ENCODE measurements around the gene CCT8.

The CCT8 gene

GRCh38 chr21:29073222-29074006 is at the start of gene CCT8:
Gene CCT8, minus strand, starts transcription at chr21:29073648. Its CDS starts 58 bp downstream, at chr21:29073590.
- peak; percentile 93 for FAIRE-seq
- peak; percentile 100 for DNase-seq (ENCODE audit: low spot score)

- no peak for FAIRE-seq
- DNase-seq (ENCODE audit: low spot score), result no peak
Observed at GRCh38 chr21:29121759-29122158, 48.3 kb upstream of the CCT8 start.

- DNase-seq (ENCODE audit: low spot score) (no peak), FAIRE-seq (no peak)
Observed at GRCh38 chr21:29117372-29117955, 44.0 kb upstream of the CCT8 start.

- FAIRE-seq, result no peak
- no peak for DNase-seq (ENCODE audit: low spot score)
Observed at GRCh38 chr21:29115899-29116298, 42.5 kb upstream of the CCT8 start.

- FAIRE-seq (no peak), DNase-seq (ENCODE audit: low spot score) (peak; percentile 72)
Observed at GRCh38 chr21:29114765-29115500, 41.5 kb upstream of the CCT8 start.

- no peak for FAIRE-seq
Observed at GRCh38 chr21:29105218-29105617, 31.8 kb upstream of the CCT8 start.

GRCh38 chr21:29104239-29104708 is 30.8 kb upstream of the CCT8 start:
- FAIRE-seq, result no peak
- DNase-seq (ENCODE audit: low spot score), result no peak

More at GRCh38 chr21:29105218-29105617, 31.8 kb upstream of the CCT8 start:
- no peak for DNase-seq (ENCODE audit: low spot score)

GRCh38 chr21:29102791-29103257 is 29.4 kb upstream of the CCT8 start:
- no peak for FAIRE-seq
- no peak for DNase-seq (ENCODE audit: low spot score)

- DNase-seq (ENCODE audit: low spot score) (no peak), FAIRE-seq (no peak)
Observed at GRCh38 chr21:29098156-29098555, 24.7 kb upstream of the CCT8 start.

- DNase-seq (ENCODE audit: low spot score) (no peak), FAIRE-seq (no peak)
Observed at GRCh38 chr21:29096218-29097015, 23.0 kb upstream of the CCT8 start.

- no peak for FAIRE-seq
- DNase-seq (ENCODE audit: low spot score), result no peak
Observed at GRCh38 chr21:29092102-29092959, 18.9 kb upstream of the CCT8 start.

- no peak for DNase-seq (ENCODE audit: low spot score)
- FAIRE-seq, result no peak
Observed at GRCh38 chr21:29091033-29091432, 17.6 kb upstream of the CCT8 start.

GRCh38 chr21:29085106-29085752 is 11.8 kb upstream of the CCT8 start:
- FAIRE-seq, result no peak
- DNase-seq (ENCODE audit: low spot score), result no peak

- no peak for DNase-seq (ENCODE audit: low spot score)
- FAIRE-seq, result no peak
Observed at GRCh38 chr21:29084372-29084771, 10.9 kb upstream of the CCT8 start.

GRCh38 chr21:29083306-29083705 is 9.9 kb upstream of the CCT8 start:
- FAIRE-seq, result no peak
- DNase-seq (ENCODE audit: low spot score), result no peak

- no peak for DNase-seq (ENCODE audit: low spot score)
- peak; percentile 93 for FAIRE-seq
Observed at GRCh38 chr21:29082046-29082815, 8.8 kb upstream of the CCT8 start.

- FAIRE-seq (no peak), DNase-seq (ENCODE audit: low spot score) (no peak)
Observed at GRCh38 chr21:29080454-29080941, 7.0 kb upstream of the CCT8 start.

GRCh38 chr21:29078869-29079767 is 5.7 kb upstream of the CCT8 start:
- no peak for FAIRE-seq
- DNase-seq (ENCODE audit: low spot score), result no peak

Data from urothelium cell line (cell line).